SK-N-SH treated with all-trans-retinoic acid at 6 μM for 48 hours (cell line): ENCODE data around the gene FDXR.

ENCODE experiments used
- ATAC-seq: fragments of 200-7000 bp; cut with Tn5 transposase; 3 replicates; pipeline ENCODE4 v1.9.1; 2020; ENCODE audit warnings: mild to moderate bottlenecking, moderate library complexity
- ARNTL ChIP-seq: fragments of 450-650 bp; formaldehyde crosslinking; IDR thresholded peaks from 2 replicates; pipeline ENCODE4 v1.5.0; 2020; ENCODE audit warnings: low read depth, mild to moderate bottlenecking, moderate library complexity, borderline replicate concordance
- BACH2 ChIP-seq: fragments of 250-450 bp; sonication (Bioruptor Pico); IDR thresholded peaks from 2 replicates; pipeline ENCODE4 v1.9.0; 2021; ENCODE audit warnings: mild to moderate bottlenecking, borderline replicate concordance
- CSDC2 ChIP-seq: fragments of 250-450 bp; sonication (Bioruptor Pico); IDR thresholded peaks from 2 replicates; pipeline ENCODE4 v1.5.0; 2020; ENCODE audit warnings: mild to moderate bottlenecking, moderate library complexity
- CSRNP3 ChIP-seq: fragments of 250-450 bp; sonication (Bioruptor Pico); IDR thresholded peaks from 2 replicates; pipeline ENCODE4 v1.5.1; 2021; ENCODE audit warnings: mild to moderate bottlenecking, moderate library complexity
- ISL1 ChIP-seq: fragments of 250-450 bp; sonication (Bioruptor Pico); IDR thresholded peaks from 2 replicates; pipeline ENCODE4 v2.1.2; 2022; ENCODE audit warnings: mild to moderate bottlenecking, moderate library complexity
- PATZ1 ChIP-seq: fragments of 250-450 bp; sonication (Bioruptor Pico); IDR thresholded peaks from 2 replicates; pipeline ENCODE4 v1.8.0; 2020; ENCODE audit warnings: mild to moderate bottlenecking, moderate library complexity, borderline replicate concordance
- POU6F1 ChIP-seq: fragments of 250-450 bp; sonication (Bioruptor Pico); IDR thresholded peaks from 2 replicates; pipeline ENCODE4 v1.8.0; 2021; ENCODE audit warnings: low read depth, mild to moderate bottlenecking, moderate library complexity, borderline replicate concordance
- RARB ChIP-seq: fragments of 250-450 bp; sonication (Bioruptor Pico); IDR thresholded peaks from 2 replicates; pipeline ENCODE4 v1.8.0; 2021; ENCODE audit warnings: mild to moderate bottlenecking, moderate library complexity
- ZC3H10 ChIP-seq: fragments of 250-450 bp; sonication (Bioruptor Pico); IDR thresholded peaks from 2 replicates; pipeline ENCODE4 v1.5.1; 2021; ENCODE audit warnings: mild to moderate bottlenecking, moderate library complexity
- ZFP3 ChIP-seq: fragments of 250-450 bp; sonication (Bioruptor Pico); IDR thresholded peaks from 2 replicates; pipeline ENCODE4 v1.5.0; 2020; ENCODE audit warnings: mild to moderate bottlenecking, moderate library complexity
- ZNF565 ChIP-seq: fragments of 450-650 bp; formaldehyde crosslinking; conservative IDR thresholded peaks from 2 replicates; pipeline ENCODE4 v1.5.0; 2020; ENCODE audit warnings: low read depth, mild to moderate bottlenecking, moderate library complexity
- ZNF70 ChIP-seq: fragments of 450-650 bp; formaldehyde crosslinking; IDR thresholded peaks from 2 replicates; pipeline ENCODE4 v1.5.0; 2020; ENCODE audit warnings: mild to moderate bottlenecking, moderate library complexity
- ZNF8 ChIP-seq: fragments of 450-650 bp; formaldehyde crosslinking; IDR thresholded peaks from 2 replicates; pipeline ENCODE4 v1.5.0; 2020; ENCODE audit warnings: mild to moderate bottlenecking, moderate library complexity

The FDXR gene

GRCh38 chr17:74815550-74816370 lies 57.0 kb downstream of the FDXR start (continued):
- TF ChIP-seq ZNF565 (CRISPR knock-in tag) (no peak), RARB (CRISPR knock-in tag) (no peak)

GRCh38 chr17:74815067-74815466 lies 57.7 kb downstream of the FDXR start:
- ATAC-seq = no peak
- TF ChIP-seq ARNTL (CRISPR knock-in tag) = no peak
- no peak for TF ChIP-seq CSDC2
- no peak for TF ChIP-seq ISL1
- TF ChIP-seq PATZ1 (CRISPR knock-in tag) = no peak
- no peak for TF ChIP-seq ZFP3 (CRISPR knock-in tag)
- TF ChIP-seq CSRNP3 = no peak
- TF ChIP-seq BACH2 (CRISPR knock-in tag) = no peak
- no peak for TF ChIP-seq ZNF8 (CRISPR knock-in tag)
- no peak for TF ChIP-seq POU6F1 (CRISPR knock-in tag)

- peak; percentile 17; the same call in 1 of the 3 replicates for ATAC-seq
- TF ChIP-seq CSRNP3 = no peak
- TF ChIP-seq RARB (CRISPR knock-in tag) = no peak
- no peak for TF ChIP-seq ZNF70 (CRISPR knock-in tag)
- TF ChIP-seq POU6F1 (CRISPR knock-in tag) = no peak
- TF ChIP-seq ZC3H10 = no peak
These were observed 58.3 kb downstream of the FDXR start for GRCh38 chr17:74814453-74814852.
